HepG2 (cell line): ENCODE data around the gene LTBR. TPM values are rescaled to one million over a fixed set of nuclear protein-coding genes. Genes with fewer than 3 reads are reported as not detected.
A peak's percentile ranks its signal among the peaks of the same experiment; 100 is the strongest.

Experiments
- DZIP1 ChIP-seq: sonication (generic); formaldehyde crosslinking; IDR thresholded peaks from 2 replicates; pipeline ENCODE4 v1.5.0; 2020; ENCODE audit warnings: mild to moderate bottlenecking, missing genetic modification reagents
- HMG20B ChIP-seq: conservative IDR thresholded peaks from 2 replicates; pipeline ENCODE4 v1.6.1; 2016; ENCODE audit warnings: missing genetic modification reagents, missing compliant biosample characterization
- THAP7 ChIP-seq: sonication (generic); formaldehyde crosslinking; IDR thresholded peaks from 2 replicates; pipeline ENCODE4 v1.8.1; 2023; ENCODE audit warnings: mild to moderate bottlenecking, missing genetic modification reagents
- TSC22D2 ChIP-seq: sonication (generic); formaldehyde crosslinking; IDR thresholded peaks from 2 replicates; pipeline ENCODE4 v1.5.1; 2020; ENCODE audit warnings: missing genetic modification reagents, mild to moderate bottlenecking, borderline replicate concordance
- U2AF2 ChIP-seq: fragments of 200-400 bp; formaldehyde crosslinking; IDR thresholded peaks from 2 replicates; pipeline ENCODE4 v1.6.1; 2017; ENCODE audit warnings: low read depth, mild to moderate bottlenecking, low read length
- ZBTB38 ChIP-seq: sonication (generic); formaldehyde crosslinking; IDR thresholded peaks from 2 replicates; pipeline ENCODE4 v1.5.1; 2020; ENCODE audit warnings: mild to moderate bottlenecking, missing genetic modification reagents
- ZNF121 ChIP-seq: sonication (generic); formaldehyde crosslinking; IDR thresholded peaks from 2 replicates; pipeline ENCODE4 v1.5.0; 2020; ENCODE audit warnings: mild to moderate bottlenecking, missing genetic modification reagents
- ZNF143 ChIP-seq: sonication (generic); formaldehyde crosslinking; IDR thresholded peaks from 2 replicates; pipeline ENCODE4 v1.4.0; 2020; ENCODE audit warnings: missing genetic modification reagents
- ZNF317 ChIP-seq: sonication (generic); formaldehyde crosslinking; IDR thresholded peaks from 2 replicates; pipeline ENCODE4 v1.5.0; 2020; ENCODE audit warnings: mild to moderate bottlenecking, missing genetic modification reagents
- ZNF607 ChIP-seq: sonication (generic); formaldehyde crosslinking; IDR thresholded peaks from 2 replicates; pipeline ENCODE4 v1.5.1; 2020; ENCODE audit warnings: missing genetic modification reagents, mild to moderate bottlenecking, borderline replicate concordance
- ZNF709 ChIP-seq: sonication (generic); formaldehyde crosslinking; IDR thresholded peaks from 2 replicates; pipeline ENCODE4 v1.5.0; 2020; ENCODE audit warnings: mild to moderate bottlenecking, missing genetic modification reagents
- ZSCAN25 ChIP-seq: sonication (generic); formaldehyde crosslinking; IDR thresholded peaks from 2 replicates; pipeline ENCODE4 v1.8.0; 2022; ENCODE audit warnings: mild to moderate bottlenecking, missing genetic modification reagents
- polyA plus RNA-seq, 8 experiments: library from polyadenylated mRNA; depleted of rRNA in 3 of 8; stranded (reverse) in 7 of 8; unstranded in 1 of 8; fragments of >200 nt; fragmentation: Illumina TruSeq in 4 of 8; extraction: Trizol in 4 of 8; gene quantifications; 2 replicates each; pipeline versions ENCODE4 v1.2.1 to v1.2.3, GENCODE V29; 2011 to 2016; ENCODE audit warnings: low read depth in 4 of 8, missing spikeins in 1 of 8, mixed read lengths in 1 of 8; ENCODE audit not compliant: insufficient read depth in 1 of 8
- total RNA-seq, 5 experiments: library from RNA; depleted of rRNA; stranded (reverse); fragments of >200 nt; fragmentation: Illumina TruSeq; extraction: Trizol; gene quantifications; 2 replicates each; pipeline ENCODE4 v1.2.3, GENCODE V29; 2016; ENCODE audit warnings: low read depth in 1 of 5
- TF ChIP-seq, protein P1 (sequence below), 2 experiments: fragments of 450-650 bp in 1 of 2; sonication (generic) in 1 of 2; formaldehyde crosslinking; IDR thresholded peaks; 2 replicates each; pipeline versions ENCODE4 v1.5.0 to v1.8.0; 2020 to 2022; ENCODE audit warnings: mild to moderate bottlenecking in 1 of 2, missing genetic modification reagents in 1 of 2
- TF ChIP-seq, protein P2 (sequence below): sonication (generic); formaldehyde crosslinking; IDR thresholded peaks from 2 replicates; pipeline ENCODE4 v1.5.0; 2020; ENCODE audit warnings: mild to moderate bottlenecking, missing genetic modification reagents
- TF ChIP-seq, protein P3 (sequence below): sonication (generic); formaldehyde crosslinking; IDR thresholded peaks from 2 replicates; pipeline ENCODE4 v1.8.1; 2022; ENCODE audit warnings: low read depth, mild to moderate bottlenecking, missing genetic modification reagents
- TF ChIP-seq, protein P4 (sequence below): sonication (generic); formaldehyde crosslinking; IDR thresholded peaks from 2 replicates; pipeline ENCODE4 v1.5.1; 2020; ENCODE audit warnings: missing genetic modification reagents, mild to moderate bottlenecking, borderline replicate concordance

The LTBR gene
- total and polyA plus RNA-seq, 2 of the 13 experiments (the other 11 are each of a cell fraction or from before 2014, with no cell fraction given): 31.4 to 34.8 TPM

GRCh38 chr12:6383572-6384498 lies at the start of gene LTBR (continued):
- TF ChIP-seq, protein P1, sequence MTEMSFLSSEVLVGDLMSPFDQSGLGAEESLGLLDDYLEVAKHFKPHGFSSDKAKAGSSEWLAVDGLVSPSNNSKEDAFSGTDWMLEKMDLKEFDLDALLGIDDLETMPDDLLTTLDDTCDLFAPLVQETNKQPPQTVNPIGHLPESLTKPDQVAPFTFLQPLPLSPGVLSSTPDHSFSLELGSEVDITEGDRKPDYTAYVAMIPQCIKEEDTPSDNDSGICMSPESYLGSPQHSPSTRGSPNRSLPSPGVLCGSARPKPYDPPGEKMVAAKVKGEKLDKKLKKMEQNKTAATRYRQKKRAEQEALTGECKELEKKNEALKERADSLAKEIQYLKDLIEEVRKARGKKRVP (CRISPR knock-in tag; IDR thresholded peaks at IDR 0.05): peak in 1 of 2 experiments; percentile 89; a peak in 2 of 4 replicates
- TF ChIP-seq ZNF317 (peak; percentile 88), ZNF121 (CRISPR knock-in tag) (peak; percentile 72; the same call in 1 of the 2 replicates), HMG20B (CRISPR knock-in tag) (peak; percentile 41; the same call in 1 of the 2 replicates), ZNF143 (CRISPR knock-in tag) (peak; percentile 47; the same call in 1 of the 2 replicates), ZSCAN25 (peak; percentile 90), ZBTB38 (peak; percentile 84), THAP7 (CRISPR knock-in tag) (peak; percentile 76; the same call in 1 of the 2 replicates), ZNF709 (peak; percentile 83), TSC22D2 (CRISPR knock-in tag) (peak; percentile 94), DZIP1 (CRISPR knock-in tag) (no peak), ZNF607 (peak; percentile 95), U2AF2 (0 out of 2 replicates have a peak, but pooled peaks have one; percentile 43)
- TF ChIP-seq, protein P2, sequence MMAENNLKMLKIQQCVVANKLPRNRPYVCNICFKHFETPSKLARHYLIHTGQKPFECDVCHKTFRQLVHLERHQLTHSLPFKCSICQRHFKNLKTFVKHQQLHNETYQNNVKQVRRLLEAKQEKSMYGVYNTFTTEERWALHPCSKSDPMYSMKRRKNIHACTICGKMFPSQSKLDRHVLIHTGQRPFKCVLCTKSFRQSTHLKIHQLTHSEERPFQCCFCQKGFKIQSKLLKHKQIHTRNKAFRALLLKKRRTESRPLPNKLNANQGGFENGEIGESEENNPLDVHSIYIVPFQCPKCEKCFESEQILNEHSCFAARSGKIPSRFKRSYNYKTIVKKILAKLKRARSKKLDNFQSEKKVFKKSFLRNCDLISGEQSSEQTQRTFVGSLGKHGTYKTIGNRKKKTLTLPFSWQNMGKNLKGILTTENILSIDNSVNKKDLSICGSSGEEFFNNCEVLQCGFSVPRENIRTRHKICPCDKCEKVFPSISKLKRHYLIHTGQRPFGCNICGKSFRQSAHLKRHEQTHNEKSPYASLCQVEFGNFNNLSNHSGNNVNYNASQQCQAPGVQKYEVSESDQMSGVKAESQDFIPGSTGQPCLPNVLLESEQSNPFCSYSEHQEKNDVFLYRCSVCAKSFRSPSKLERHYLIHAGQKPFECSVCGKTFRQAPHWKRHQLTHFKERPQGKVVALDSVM (CRISPR knock-in tag): peak; percentile 84
- TF ChIP-seq, protein P3, sequence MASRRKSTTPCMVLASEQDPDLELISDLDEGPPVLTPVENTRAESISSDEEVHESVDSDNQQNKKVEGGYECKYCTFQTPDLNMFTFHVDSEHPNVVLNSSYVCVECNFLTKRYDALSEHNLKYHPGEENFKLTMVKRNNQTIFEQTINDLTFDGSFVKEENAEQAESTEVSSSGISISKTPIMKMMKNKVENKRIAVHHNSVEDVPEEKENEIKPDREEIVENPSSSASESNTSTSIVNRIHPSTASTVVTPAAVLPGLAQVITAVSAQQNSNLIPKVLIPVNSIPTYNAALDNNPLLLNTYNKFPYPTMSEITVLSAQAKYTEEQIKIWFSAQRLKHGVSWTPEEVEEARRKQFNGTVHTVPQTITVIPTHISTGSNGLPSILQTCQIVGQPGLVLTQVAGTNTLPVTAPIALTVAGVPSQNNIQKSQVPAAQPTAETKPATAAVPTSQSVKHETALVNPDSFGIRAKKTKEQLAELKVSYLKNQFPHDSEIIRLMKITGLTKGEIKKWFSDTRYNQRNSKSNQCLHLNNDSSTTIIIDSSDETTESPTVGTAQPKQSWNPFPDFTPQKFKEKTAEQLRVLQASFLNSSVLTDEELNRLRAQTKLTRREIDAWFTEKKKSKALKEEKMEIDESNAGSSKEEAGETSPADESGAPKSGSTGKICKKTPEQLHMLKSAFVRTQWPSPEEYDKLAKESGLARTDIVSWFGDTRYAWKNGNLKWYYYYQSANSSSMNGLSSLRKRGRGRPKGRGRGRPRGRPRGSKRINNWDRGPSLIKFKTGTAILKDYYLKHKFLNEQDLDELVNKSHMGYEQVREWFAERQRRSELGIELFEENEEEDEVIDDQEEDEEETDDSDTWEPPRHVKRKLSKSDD (CRISPR knock-in tag): peak; percentile 88; the same call in 1 of the 2 replicates
- TF ChIP-seq, protein P4, sequence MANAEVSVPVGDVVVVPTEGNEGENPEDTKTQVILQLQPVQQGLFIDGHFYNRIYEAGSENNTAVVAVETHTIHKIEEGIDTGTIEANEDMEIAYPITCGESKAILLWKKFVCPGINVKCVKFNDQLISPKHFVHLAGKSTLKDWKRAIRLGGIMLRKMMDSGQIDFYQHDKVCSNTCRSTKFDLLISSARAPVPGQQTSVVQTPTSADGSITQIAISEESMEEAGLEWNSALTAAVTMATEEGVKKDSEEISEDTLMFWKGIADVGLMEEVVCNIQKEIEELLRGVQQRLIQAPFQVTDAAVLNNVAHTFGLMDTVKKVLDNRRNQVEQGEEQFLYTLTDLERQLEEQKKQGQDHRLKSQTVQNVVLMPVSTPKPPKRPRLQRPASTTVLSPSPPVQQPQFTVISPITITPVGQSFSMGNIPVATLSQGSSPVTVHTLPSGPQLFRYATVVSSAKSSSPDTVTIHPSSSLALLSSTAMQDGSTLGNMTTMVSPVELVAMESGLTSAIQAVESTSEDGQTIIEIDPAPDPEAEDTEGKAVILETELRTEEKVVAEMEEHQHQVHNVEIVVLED: peak; percentile 66; the same call in 1 of the 2 replicates
